Activated CD8-positive, alpha-beta T cell treated with anti-CD3 and anti-CD28 coated beads, Interleukin-2, amount 10 ng/mL, durations not matched to agents 7 days and 5 days (primary cell): ENCODE measurements around the gene HTT-AS. TPM values are rescaled to one million over a fixed set of nuclear protein-coding genes. Genes with fewer than 3 reads are reported as not detected.
"Not testable (repeated sequence)": the region's sequence is repeated elsewhere in the genome, so short reads cannot be mapped to it uniquely, and the experiment has no call there.

Experiments used
- ATAC-seq: fragments of 150-1000 bp; cut with Tn5 transposase; one replicate; pipeline ENCODE4 v1.10.0; 2021; ENCODE audit warnings: moderate library complexity
- CTCF ChIA-PET: fragments of 350-600 bp; sonication (Branson Sonifier 250); formaldehyde crosslinking; loops from one replicate; lab custom pipeline; 2021; ENCODE audit warnings: antibody characterized with exemption; lab: Charles Lee
- POLR2A ChIA-PET: fragments of 350-600 bp; sonication (Branson Sonifier 250); formaldehyde crosslinking; loops from one replicate; lab custom pipeline; 2021; ENCODE audit warnings: antibody characterized with exemption; lab: Charles Lee
- DNase-seq: peaks from one replicate; pipeline ENCODE4 v3.0.0-alpha.2; 2020
- H3K27ac Mint-ChIP-seq: one replicate; pipeline ENCODE4 v1.8.0; 2021; ENCODE audit warnings: mild to moderate bottlenecking, mixed read lengths
- H3K27me3 Mint-ChIP-seq: one replicate; pipeline ENCODE4 v1.8.0; 2021; ENCODE audit warnings: low read depth, mixed read lengths
- H3K36me3 Mint-ChIP-seq: one replicate; pipeline ENCODE4 v1.8.0; 2021; ENCODE audit warnings: low read depth, mixed read lengths
- H3K4me1 Mint-ChIP-seq: one replicate; pipeline ENCODE4 v1.8.0; 2021; ENCODE audit warnings: low read depth, mixed read lengths
- H3K4me3 Mint-ChIP-seq: one replicate; pipeline ENCODE4 v1.8.0; 2021; ENCODE audit warnings: mild to moderate bottlenecking, mixed read lengths
- H3K9me3 Mint-ChIP-seq: one replicate; pipeline ENCODE4 v1.8.0; 2022; ENCODE audit warnings: mixed read lengths; ENCODE audit not compliant: insufficient read depth
- total RNA-seq, 2 experiments: library from RNA; stranded (reverse); gene quantifications; one replicate each; pipeline ENCODE4 v1.2.3, GENCODE V29; 2021

The HTT-AS gene
- total RNA-seq, 2 experiments from 2014 or later: not detected

DNA sequence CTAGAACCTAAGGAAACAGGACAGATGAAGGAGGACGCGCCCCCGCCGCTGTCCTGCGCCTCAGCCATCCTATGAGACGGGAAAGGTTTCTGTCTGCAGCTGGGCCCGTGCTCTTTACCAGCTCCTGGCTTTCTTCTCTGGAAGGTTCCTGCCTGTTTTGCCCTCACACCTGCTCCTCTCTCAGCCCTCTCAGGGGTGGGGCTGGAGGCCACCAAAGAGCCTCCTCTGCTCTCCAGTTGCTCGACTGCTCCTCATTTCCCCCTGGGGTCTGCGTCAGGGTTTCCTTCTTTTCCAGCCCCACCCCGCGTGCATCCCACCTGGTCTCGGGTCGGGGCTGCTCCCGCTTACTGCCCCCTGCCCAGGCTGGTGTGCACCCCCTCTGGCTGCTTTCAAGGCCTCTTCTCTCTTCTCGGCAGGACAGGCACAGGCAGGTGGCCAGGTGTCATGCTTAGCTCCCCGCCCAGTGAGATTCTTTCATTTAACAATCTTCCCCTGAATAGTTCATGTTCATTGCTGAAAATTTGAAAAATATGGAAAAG lies 4.6 kb downstream of the HTT-AS start:
- ATAC-seq (no peak), DNase-seq (no peak)
- Mint-ChIP-seq H3K9me3 (no peaks in the 10 kb centered on the region), H3K27me3 (no peaks in the 10 kb centered on the region), H3K36me3 (no peaks in the 10 kb centered on the region), H3K27ac (no peak overlapping the region), H3K4me1 (no peaks in the 10 kb centered on the region), H3K4me3 (no peak overlapping the region)
- ChIA-PET POLR2A (no interaction called here), CTCF (no interaction called here)

DNA sequence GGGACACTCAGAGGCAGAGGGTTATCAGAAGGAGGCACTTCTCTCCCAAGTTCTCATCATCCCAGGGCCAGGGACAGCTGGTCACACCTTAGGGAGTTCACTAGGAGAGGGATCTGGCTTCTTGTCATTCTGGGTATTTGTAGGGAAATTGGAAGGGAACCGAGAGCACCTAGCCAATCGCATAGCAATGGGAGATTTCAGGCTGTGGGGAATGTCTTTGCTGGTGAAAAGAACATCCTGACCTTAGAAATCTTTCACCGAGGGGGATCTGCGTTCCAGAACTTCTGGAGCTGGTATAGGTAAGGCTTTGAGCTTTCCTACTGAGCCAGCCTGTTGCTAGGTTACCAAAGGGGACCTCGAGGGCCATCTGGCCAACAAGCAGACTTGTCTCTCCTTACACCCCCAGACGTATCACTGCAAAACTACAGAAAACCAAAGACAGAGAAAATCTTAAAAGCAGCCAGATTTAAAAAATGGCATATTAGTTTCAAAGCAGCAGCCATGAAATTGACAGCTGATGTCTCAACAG lies 6.8 kb downstream of the HTT-AS start:
- H3K4me3 Mint-ChIP-seq: no peak overlapping the region
- no peaks in the 10 kb centered on the region for H3K27me3 Mint-ChIP-seq
- no peaks in the 10 kb centered on the region for H3K36me3 Mint-ChIP-seq
- H3K27ac Mint-ChIP-seq: no peak overlapping the region
- ChIA-PET CTCF (no interaction called here), POLR2A (no interaction called here)
- H3K9me3 Mint-ChIP-seq: no peaks in the 10 kb centered on the region
- no peak for ATAC-seq
- H3K4me1 Mint-ChIP-seq: no peaks in the 10 kb centered on the region
- DNase-seq: no peak

DNA sequence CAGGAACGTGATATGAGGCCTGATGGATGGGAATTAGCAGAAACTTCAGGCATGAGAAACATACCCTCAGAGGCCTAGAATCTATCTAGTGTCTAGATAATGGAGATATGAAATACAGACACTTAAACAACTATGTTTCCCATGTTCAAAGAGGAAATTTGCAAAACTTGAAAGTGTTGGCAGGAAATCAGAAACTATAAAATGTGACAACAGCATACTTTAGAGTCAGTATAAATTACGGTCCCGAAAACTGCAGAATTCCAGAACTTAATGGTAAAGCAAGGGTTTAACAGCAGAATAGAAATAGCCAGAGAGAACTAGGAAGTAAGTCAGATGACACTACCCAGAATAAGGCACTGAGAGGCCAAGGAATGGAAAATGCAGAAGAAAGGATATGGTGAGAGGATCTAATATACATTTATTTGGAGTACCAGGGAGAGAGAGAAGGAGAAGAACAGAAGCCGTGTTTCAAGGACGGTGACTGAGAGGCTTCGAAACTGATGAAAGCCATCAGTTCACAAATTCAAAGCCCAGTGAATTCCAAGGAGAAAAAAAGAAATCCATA lies 7.4 kb downstream of the HTT-AS start:
- H3K4me1 Mint-ChIP-seq: no peaks in the 10 kb centered on the region
- H3K4me3 Mint-ChIP-seq: no peak overlapping the region
- H3K27ac Mint-ChIP-seq: no peak overlapping the region
- CTCF ChIA-PET: no interaction called here
- no peaks in the 10 kb centered on the region for H3K9me3 Mint-ChIP-seq
- POLR2A ChIA-PET: no interaction called here
- no peak for DNase-seq
- H3K27me3 Mint-ChIP-seq: no peaks in the 10 kb centered on the region
- no peak for ATAC-seq
- no peaks in the 10 kb centered on the region for H3K36me3 Mint-ChIP-seq

DNA sequence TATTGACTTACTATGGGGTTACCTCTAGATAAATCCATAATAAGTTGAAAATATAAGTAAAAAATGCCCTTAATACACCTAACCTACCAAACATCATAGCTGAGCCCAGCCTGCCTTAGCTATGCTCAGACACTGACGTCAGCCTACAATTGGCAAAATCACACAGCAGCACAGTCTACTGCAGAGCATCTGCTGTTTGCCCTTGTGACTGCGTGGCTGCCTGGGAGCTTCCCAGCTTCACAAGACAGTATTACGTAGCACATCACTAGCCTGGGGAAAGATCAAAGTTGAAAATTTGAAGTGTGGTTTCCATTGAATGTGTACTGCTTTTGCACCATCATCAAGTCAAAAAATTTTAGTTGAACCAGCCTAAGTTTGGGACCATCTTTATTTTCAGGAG lies 8.8 kb downstream of the HTT-AS start:
- no peak overlapping the region for H3K4me3 Mint-ChIP-seq
- H3K9me3 Mint-ChIP-seq: no peaks in the 10 kb centered on the region
- no peak for DNase-seq
- H3K27ac Mint-ChIP-seq: no peak overlapping the region
- H3K4me1 Mint-ChIP-seq: no peaks in the 10 kb centered on the region
- H3K36me3 Mint-ChIP-seq: no peaks in the 10 kb centered on the region
- ATAC-seq: no peak
- ChIA-PET POLR2A (no interaction called here), CTCF (no interaction called here)
- peaks cover 2% of the 10 kb centered on the region for H3K27me3 Mint-ChIP-seq

DNA sequence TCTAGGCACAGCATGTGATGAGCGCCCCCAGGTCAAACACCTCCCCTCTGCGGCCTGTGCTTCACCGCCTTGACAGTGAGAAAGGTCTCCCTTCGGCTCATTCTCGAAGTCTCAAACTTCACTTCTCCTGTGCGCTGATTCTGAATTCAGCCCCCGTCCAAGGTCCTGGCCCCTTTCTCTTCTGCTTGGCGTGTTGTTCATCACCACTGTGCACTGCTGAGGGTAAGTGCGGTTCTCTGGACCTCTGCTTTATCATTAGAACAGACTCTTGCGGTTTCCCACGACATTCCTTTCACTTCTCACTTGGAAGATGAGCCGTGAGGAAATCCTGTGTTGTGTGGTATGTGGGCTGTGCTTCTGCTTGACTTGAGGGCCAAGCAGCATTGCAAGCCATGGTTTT lies 11.9 kb downstream of the HTT-AS start:
- H3K4me3 Mint-ChIP-seq: no peak overlapping the region
- ChIA-PET CTCF (no interaction called here), POLR2A (no interaction called here)
- DNase-seq (no peak), ATAC-seq (no peak)
- no peaks in the 10 kb centered on the region for H3K36me3 Mint-ChIP-seq
- no peaks in the 10 kb centered on the region for H3K9me3 Mint-ChIP-seq
- H3K4me1 Mint-ChIP-seq: no peaks in the 10 kb centered on the region
- H3K27me3 Mint-ChIP-seq: peaks cover 4% of the 10 kb centered on the region
- no peak overlapping the region for H3K27ac Mint-ChIP-seq

DNA sequence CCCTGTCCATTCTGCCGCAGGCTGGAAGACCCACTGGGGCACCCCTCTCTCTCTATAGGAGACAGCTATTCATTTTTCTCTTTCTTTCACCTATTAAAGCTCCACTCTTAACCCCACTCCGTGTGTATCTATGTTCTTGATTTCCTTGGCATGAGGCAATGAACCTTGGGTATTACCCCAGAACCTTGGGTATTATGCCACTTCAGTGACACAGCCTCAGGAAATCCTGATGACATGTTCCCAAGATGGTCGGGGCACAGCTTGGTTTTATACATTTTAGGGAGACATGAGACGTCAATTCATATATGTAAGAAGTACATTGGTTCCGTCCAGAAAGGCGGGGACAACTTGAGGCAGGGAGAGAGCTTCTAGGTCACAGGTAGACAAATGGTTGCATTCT lies 13.4 kb downstream of the HTT-AS start:
- peaks cover 9% of the 10 kb centered on the region for H3K9me3 Mint-ChIP-seq
- POLR2A ChIA-PET: no interaction called here

DNA sequence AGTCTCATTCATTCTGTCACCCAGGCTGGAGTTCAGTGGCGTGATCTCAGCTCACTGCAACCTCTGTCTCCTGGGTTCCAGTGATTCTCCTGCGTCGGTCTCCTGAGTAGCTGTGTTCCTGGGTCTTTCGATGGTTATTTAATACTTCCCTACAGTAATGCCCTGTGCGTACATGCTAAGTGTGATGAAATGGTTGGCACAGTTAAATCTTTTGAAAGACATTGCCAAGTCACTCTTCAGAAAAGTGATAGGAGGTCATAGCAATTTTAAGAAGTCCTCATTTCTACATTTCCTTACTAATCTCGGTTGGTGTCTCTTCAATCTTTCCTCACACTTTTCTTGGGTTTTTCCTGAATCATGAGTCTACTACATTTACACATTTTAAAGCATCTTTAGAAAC lies 14.4 kb downstream of the HTT-AS start:
- H3K9me3 Mint-ChIP-seq: peaks cover 14% of the 10 kb centered on the region
- ChIA-PET POLR2A (no interaction called here), CTCF (no interaction called here)
- ATAC-seq (no peak), DNase-seq (no peak)
- peaks cover 4% of the 10 kb centered on the region for H3K27me3 Mint-ChIP-seq
- no peak overlapping the region for H3K27ac Mint-ChIP-seq
- no peaks in the 10 kb centered on the region for H3K4me1 Mint-ChIP-seq
- H3K36me3 Mint-ChIP-seq: peaks cover 6% of the 10 kb centered on the region
- no peak overlapping the region for H3K4me3 Mint-ChIP-seq

More for the DNA sequence above, 13.4 kb downstream of the HTT-AS start:
- ATAC-seq (no peak), DNase-seq (no peak)
- no peak overlapping the region for H3K4me3 Mint-ChIP-seq
- CTCF ChIA-PET: no interaction called here
- H3K36me3 Mint-ChIP-seq: peaks cover 1% of the 10 kb centered on the region
- H3K27ac Mint-ChIP-seq: no peak overlapping the region
- H3K27me3 Mint-ChIP-seq: peaks cover 4% of the 10 kb centered on the region
- no peaks in the 10 kb centered on the region for H3K4me1 Mint-ChIP-seq

DNA sequence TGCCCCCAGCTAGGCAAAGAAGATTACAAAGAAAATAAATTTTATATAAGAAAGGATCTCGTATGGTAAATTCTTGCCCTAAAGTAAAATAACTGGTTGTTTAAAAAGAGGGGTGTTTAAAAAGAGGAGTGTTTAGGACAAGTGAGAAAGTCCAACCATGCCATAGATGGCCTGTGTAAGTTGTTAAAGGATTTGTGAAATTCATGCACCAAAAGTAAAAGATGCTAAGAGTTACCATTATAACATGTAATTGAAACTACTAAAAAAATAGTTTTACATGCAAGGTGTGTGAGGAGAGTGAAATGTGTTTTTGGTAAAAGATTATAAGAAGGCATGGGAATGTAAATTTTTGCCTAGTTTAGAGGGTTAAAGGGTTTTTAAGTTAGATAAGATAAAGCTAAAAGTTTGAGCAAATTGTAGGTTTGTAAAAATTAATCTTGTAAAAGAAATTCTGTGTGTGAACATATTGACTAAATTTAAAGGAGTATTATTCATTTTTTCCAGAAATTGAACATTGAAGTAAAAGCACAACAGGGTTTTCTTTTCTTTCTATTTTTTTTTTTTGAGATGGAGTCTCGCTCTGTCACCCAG lies 20.1 kb downstream of the HTT-AS start:
- ChIA-PET POLR2A (no interaction called here), CTCF (no interaction called here)
- Mint-ChIP-seq H3K36me3 (peaks cover 9% of the 10 kb centered on the region), H3K27ac (no peak overlapping the region), H3K9me3 (peaks cover 19% of the 10 kb centered on the region), H3K4me1 (no peaks in the 10 kb centered on the region), H3K4me3 (no peak overlapping the region), H3K27me3 (peaks cover 6% of the 10 kb centered on the region)
- DNase-seq (no peak), ATAC-seq (no peak)

DNA sequence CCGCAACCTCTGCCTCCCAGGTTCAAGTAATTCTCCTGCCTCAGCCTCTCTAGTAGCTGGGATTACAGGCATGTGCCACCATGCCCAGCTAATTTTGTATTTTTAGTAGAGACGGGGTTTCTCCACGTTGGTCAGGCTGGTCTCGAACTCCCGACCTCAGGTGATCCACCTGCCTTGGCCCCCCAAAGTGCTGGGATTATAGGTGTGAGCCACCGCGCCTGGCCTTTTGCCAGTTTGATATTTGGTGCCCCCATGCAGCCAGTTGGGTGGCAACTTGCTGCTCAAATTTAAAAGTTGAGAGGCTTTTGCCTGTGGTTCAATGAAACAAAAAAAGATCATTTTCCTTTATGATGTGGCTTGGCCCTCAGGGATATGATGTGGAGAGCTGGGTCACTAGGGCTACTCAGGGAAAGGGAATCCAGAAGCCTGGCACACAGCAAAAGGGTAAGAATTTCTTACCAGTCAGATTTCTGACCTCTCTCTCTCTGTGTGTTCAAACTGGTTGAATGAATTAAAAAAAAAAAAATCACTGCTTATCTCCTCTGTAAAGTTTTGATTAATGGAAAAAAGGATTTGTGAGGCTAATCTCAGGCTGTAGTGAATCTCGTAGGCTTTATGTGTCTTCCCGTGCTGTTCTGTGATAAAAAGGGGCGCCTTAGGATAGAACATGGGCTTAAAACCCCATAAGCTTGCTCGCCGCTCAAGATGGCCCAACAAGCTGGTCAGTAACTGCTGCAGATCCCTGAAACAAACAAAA lies 23.0 kb downstream of the HTT-AS start:
- H3K4me3 Mint-ChIP-seq, H3K36me3 Mint-ChIP-seq, CTCF ChIA-PET, H3K27me3 Mint-ChIP-seq, DNase-seq, ATAC-seq, POLR2A ChIA-PET, H3K27ac Mint-ChIP-seq: not testable (repeated sequence)
- H3K9me3 Mint-ChIP-seq: peaks cover 14% of the 10 kb centered on the region
- peaks cover 16% of the 10 kb centered on the region for H3K4me1 Mint-ChIP-seq

DNA sequence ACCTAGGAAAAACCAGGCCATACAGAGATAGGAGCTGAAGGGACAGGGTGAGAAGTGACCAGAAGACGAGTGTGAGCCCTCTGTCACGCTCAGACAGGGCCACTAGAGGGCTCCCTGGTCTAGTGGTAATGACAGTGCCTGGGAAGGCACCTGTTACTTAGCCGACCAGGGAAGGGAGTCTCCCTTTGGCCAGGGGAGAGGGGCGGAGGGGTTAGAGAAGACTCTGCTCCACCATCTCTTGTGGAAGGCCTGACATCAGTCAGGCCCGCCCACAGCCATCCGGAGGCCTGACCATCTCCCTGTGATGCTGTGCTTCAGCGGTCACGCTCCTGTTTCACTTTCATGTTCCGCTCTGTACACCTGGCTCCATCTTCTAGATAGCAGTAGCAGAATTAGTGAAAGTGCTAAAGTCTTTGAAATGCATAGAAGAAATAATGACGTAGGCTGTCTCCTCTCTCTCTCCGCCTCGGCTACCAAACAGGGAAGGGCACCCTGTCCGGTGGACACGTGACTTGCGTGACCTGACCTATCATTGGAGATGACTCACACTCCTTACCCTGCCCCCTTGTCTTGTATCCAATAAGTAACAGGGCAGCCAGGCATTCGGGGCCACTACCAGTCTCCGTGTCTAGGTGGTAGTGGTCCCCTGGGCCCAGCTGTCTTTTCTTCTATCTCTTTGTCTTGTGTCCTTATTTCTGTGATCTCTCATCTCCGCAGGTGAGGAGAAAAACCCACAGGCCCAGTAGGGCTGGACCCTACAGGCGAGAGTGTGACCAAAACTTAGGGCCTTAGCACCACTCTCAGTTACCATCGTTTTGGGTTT lies 26.7 kb downstream of the HTT-AS start:
- peak; percentile 89 for DNase-seq
- Mint-ChIP-seq H3K4me3 (peak overlapping the region; percentile 42), H3K4me1 (peaks cover 46% of the 10 kb centered on the region), H3K27ac (peak overlapping the region; percentile 89), H3K36me3 (peaks cover 12% of the 10 kb centered on the region), H3K27me3 (peaks cover 6% of the 10 kb centered on the region), H3K9me3 (peaks cover 3% of the 10 kb centered on the region)
- ChIA-PET POLR2A (no interaction called here), CTCF (interaction anchor here (1.2 kb wide), 1 partner anchor 59 kb away, joined by 3 read pairs; no protein-coding TSS in a partner anchor)
- peak; percentile 86 for ATAC-seq

DNA sequence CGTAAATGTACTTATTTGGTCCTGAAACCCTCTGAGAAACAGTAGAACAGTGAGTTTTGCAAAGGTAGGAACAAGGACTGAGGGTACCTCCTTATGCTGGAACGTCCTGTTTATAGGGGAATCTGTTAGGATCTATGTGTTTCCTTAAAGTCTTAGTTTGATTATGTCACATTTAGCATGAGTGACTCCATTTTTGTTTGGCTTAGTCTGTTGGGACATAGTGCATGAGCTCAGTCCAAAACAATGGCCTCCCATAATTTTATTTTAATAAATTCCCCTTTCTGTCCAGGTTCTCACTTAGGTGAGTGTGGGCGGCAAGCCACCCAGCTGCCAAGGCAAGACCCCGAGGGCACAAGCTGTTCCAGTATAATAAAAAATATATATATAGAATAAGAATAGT lies 27.7 kb downstream of the HTT-AS start:
- DNase-seq: no peak
- Mint-ChIP-seq H3K27ac (no peak overlapping the region), H3K4me1 (peaks cover 56% of the 10 kb centered on the region), H3K9me3 (peaks cover 3% of the 10 kb centered on the region), H3K36me3 (peaks cover 15% of the 10 kb centered on the region), H3K27me3 (peaks cover 1% of the 10 kb centered on the region), H3K4me3 (no peak overlapping the region)
- ChIA-PET CTCF (interaction anchor here (1.2 kb wide), 1 partner anchor 60 kb away, joined by 3 read pairs; no protein-coding TSS in a partner anchor), POLR2A (no interaction called here)
- ATAC-seq: no peak
